SHP77 treated with DMSO at 0.1 percent for 48 hours (cell line): ENCODE data around the gene SORCS1.

Source experiments
- DNase-seq: peaks from one replicate; lab custom pipeline; 2025; lab: John Stamatoyannopoulos, UW

SORCS1 gene

GRCh38 chr10:106593876-106594275 lies 570.6 kb downstream of the SORCS1 start:
- no peak for DNase-seq

DNA sequence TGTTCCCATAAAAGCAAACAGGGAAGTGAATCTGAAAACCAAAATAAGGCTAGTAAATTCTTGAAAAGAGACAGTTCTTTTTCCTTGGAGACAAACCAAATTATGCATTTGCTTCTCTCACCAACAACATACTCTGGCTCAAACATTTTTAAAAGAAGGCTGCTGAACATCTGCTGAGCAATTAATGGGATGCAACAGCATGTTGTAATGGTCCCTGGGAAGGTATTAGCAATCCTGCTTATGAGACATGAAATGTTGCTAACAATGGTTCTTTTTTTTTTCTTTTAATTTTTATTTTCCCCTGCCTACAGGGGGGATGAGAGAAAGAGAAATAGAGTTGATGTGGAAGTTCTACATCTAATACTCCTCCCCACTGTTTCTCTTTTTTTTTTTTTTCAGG lies 572.1 kb downstream of the SORCS1 start:
- DNase-seq: no peak

GRCh38 chr10:106582291-106582690 lies 582.2 kb downstream of the SORCS1 start:
- DNase-seq: no peak

DNA sequence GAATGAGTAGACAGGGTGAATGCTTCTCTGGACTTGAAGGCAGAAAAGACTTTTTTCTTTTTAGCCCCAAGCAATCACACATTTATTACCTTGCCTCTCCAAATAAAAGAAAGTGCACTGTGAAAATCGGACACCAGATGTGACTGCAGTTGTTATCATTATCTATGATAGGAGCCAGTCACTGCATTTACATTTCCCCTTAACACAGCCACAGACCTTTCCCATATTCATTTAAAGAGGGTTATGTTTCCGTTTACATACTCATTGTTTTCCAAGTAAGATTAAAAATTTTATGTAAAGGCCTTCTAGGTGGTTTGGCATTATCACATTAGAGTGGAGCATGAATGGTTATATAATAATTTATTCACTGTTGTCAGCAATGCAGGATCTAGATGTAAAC lies 586.8 kb downstream of the SORCS1 start:
- DNase-seq: no peak

DNA sequence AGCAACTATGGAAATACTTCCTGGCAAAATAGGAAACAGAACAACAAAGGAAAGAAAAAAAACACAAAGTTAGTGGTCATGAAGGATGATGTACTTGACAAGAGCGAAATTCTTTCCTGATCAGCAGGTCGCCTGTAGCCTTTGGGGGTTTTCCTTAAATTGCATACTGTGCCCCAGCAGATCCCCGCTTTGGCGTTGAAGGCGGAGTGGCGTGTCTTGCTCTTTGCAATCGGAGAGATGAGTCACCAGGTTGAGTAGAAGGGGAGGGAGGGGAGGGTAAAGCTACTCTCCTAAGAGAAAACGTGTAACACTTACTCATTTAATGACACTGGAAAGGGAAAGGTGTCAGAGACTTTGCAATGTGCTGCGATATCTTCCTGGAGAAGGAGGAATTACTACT lies 587.2 kb downstream of the SORCS1 start:
- DNase-seq: no peak

- DNase-seq: no peak
These were observed 588.0 kb downstream of the SORCS1 start for GRCh38 chr10:106576534-106576933.

GRCh38 chr10:106573106-106573505 lies 591.4 kb downstream of the SORCS1 start:
- no peak for DNase-seq

GRCh38 chr10:106571192-106571946 lies 593.1 kb downstream of the SORCS1 start:
- no peak for DNase-seq

GRCh38 chr10:106570268-106570667 lies 594.2 kb downstream of the SORCS1 start:
- DNase-seq: no peak

GRCh38 chr10:106567629-106568028 lies 596.9 kb downstream of the SORCS1 start:
- DNase-seq: no peak

DNA sequence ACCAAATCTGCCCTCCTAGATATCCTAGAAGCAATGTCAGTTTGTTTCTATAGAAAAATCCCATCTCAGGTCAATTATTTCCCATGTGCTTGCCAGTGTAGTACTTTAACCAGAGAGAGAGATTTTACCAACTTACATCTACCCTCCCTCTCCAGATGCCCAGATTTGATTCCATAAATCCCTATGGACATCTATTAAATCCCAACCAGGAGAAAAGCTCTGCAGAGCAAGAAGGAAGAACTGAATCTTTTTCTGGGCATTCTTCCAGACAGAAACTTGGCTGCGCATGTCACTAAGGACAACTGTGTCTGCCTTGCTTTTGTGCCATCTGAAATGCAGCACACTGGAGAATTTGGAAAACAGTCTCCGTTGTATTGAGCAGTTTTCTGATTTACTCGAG lies 597.6 kb downstream of the SORCS1 start:
- no peak for DNase-seq

GRCh38 chr10:106565546-106565945 lies 599.0 kb downstream of the SORCS1 start:
- no peak for DNase-seq

- no peak for DNase-seq
These were observed 601.1 kb downstream of the SORCS1 start for GRCh38 chr10:106563384-106563783.

GRCh38 chr10:106560925-106561640 lies 603.4 kb downstream of the SORCS1 start:
- DNase-seq: no peak

GRCh38 chr10:106559442-106559841 lies 605.1 kb downstream of the SORCS1 start:
- DNase-seq: no peak

DNA sequence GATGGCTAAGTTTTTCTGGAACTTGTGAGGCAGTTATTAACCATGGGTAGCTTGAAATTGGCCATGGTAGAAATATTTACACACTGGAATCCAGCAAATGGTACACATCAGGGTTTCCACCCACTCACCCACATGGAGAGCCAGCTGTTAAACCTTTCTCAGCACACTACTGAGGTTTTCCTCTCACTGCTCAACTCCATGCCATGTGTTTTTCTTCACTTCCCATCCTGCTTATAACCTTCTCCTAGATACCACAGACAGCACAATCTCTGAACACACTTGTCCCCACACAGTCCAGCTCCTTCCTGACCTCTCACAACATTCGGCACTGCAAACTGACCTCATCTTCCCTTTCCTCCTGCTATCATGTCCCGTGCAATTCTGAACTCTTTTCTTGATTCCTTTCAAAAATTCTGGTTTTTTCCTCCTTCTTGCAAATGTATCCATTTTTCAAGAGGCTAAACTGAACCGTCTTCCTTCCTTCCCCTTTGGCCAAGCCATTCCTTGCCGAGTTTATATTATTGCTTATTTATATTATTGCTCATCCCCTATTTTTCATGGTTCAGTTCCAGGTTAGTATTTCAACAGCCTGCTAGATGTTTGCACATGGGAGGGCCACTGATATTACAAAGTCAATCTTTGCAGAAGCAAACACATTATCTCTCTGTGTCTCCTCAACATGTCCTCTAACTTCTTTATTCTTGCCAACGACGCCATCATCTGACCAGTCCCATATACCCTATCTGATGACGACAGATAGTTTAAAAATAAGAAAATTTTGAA lies 606.4 kb downstream of the SORCS1 start:
- no peak for DNase-seq

- no peak for DNase-seq
These were observed 607.5 kb downstream of the SORCS1 start for GRCh38 chr10:106557053-106557452.

GRCh38 chr10:106555599-106555998 lies 608.9 kb downstream of the SORCS1 start:
- no peak for DNase-seq

DNA sequence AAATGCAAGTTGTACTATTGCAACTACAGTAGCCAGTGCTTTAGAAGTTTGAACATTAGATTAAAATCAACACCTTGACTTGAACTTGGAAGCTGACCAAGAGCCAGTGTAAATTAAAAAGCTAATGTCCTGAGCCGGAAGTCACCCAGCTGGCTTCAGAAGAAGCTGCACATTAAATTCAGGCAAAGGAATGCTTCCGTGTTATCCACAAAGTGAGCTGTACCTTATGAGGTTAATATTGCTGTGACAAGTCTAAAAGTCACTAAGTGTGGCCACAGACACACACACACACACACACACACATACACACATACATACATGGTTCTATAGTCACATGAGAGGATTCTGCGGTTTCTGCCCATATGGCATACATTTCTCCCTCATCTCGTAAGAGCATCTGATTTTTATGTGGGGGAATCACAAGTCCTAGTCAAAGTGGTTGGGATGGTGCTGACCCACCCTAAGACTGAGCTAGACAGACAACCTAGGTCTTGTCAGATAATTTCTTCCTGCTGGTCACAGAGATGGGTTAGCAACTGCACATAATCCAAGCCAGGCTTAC lies 612.9 kb downstream of the SORCS1 start:
- DNase-seq: no peak

DNA sequence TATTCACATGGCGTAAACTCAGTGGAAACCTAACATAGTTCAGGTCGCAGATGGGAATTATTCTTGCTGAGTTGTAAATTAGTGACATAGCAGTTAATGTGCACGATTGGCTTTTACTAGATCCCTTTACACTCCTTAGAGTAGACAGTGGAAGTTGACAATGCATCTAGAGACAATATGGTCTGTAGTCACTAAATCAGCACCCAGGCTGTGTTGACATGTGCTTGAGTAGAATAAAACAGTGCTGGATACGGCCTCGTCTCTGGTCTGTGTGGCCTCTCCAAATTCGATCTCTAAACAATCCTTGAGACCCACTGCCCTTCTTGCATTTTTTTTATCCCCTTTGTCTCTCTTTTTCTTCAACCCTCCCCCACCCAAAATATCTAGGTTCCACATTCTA lies 615.7 kb downstream of the SORCS1 start:
- no peak for DNase-seq

GRCh38 chr10:106547047-106547635 lies 617.4 kb downstream of the SORCS1 start:
- DNase-seq: no peak

DNA sequence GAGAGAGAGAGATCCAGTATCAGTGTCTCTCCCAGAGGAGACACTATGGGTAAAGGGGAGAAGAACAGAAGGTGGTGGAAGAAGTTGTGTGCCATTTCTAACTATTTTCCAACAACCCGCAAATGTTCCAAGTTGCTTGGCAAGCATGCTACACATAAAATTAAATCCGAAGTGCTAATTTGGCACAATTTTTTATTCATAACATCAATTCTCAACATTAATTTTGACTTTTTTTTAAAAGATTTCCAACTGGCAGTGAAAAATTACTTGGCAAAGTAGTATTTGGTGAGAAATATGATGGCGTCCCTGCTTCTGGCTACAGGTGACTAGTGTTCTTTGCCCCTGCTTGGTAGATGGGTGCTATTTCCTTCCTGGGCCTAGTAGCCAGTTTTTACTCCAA lies 622.0 kb downstream of the SORCS1 start:
- DNase-seq: no peak
